Hematopoietic multipotent progenitor cell treated with erythropoietin and hydrocortisone succinate and interleukin-3 and kit ligand, for 6 days (in vitro differentiated cells): ENCODE data around the gene ZNF729.
"Not testable (repeated sequence)": the region's sequence is repeated elsewhere in the genome, so short reads cannot be mapped to it uniquely, and the experiment has no call there.

Experiments used
- DNase-seq: peaks from one replicate; pipeline ENCODE4 v3.0.0-alpha.2; 2015

ZNF729 gene

DNA sequence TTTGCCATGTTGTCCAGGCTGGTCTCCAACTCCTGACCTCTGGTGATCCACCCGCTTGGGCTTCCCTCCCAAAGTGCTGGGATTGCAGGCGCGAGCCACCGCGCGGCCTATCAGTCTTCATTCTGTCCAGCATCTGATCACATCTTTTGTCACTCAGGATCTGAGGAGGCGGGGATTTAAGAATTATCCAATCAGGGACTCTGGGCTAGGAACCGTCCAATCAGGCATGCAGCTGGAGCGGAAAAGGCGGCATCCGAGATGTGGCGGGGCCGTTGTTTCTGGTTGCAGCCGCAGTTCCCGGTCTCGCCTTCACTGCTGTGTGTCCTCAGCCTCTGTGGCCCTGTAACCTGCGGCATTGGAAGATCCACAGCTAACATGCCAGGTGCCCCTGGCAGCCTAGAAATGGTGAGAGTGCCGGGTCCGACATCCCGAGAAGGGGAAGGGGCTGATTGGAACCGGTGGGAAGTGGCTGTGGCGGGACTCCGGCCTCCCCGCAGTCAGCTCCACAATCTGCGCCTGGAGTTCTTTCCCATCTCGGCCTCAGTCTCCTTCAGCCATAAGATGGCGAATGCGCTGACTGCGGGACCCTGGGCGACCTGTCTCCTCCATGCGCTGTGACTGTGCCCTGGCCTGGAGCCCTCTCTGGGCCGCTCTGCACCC lies at the start of gene ZNF729:
TSS of gene ZNF729 (plus strand) at position 291 of the 660 bp plus-strand sequence. CDS start at position 376, 85 bp downstream.
- no peak for DNase-seq

DNA sequence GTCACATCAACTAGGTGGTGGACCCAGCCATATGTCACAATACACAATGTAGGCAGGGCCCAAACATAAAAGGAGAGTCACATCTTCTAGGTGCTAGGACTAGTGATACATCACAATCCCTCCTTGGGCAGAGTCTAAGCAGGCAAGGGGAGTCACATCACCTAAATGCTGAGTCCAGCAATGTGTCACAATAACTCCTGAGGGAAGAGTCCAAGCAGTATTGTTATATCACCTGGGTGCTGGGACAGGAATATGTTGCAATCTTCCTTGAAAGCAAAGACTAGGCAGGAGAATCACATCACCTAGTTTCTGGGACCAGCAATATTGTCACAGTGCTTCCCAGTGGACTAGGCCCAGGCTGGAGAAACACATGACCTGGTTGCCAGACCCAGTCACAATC lies 29.4 kb upstream of the ZNF729 start:
- no peak for DNase-seq

- DNase-seq, result no peak
These were observed 28.9 kb upstream of the ZNF729 start for GRCh38 chr19:22257381-22257780.

GRCh38 chr19:22257916-22258315 lies 28.3 kb upstream of the ZNF729 start:
- DNase-seq, result no peak

DNA sequence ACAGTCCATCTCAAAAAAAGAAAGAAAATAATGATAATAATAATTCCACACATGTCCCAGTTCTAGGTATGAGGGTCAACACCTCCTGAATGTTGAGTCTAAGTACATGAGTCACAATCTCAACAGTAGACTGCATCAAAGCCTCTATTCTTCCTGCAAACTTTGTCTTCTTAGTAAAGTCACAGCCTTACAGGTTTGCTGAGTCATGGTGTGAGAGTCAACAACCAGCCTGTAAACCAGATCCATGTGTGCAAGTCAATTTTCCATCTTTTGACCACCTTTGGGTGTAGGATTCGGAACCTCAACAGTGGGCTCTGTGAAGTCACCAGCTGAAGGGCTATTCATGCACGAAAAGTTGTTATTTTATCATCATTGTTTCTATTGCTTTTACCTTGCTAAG lies 25.7 kb upstream of the ZNF729 start:
- no peak for DNase-seq

- no peak for DNase-seq
These were observed 24.6 kb upstream of the ZNF729 start for GRCh38 chr19:22261596-22261995.

- no peak for DNase-seq
These were observed 23.1 kb upstream of the ZNF729 start for GRCh38 chr19:22263121-22263520.

DNA sequence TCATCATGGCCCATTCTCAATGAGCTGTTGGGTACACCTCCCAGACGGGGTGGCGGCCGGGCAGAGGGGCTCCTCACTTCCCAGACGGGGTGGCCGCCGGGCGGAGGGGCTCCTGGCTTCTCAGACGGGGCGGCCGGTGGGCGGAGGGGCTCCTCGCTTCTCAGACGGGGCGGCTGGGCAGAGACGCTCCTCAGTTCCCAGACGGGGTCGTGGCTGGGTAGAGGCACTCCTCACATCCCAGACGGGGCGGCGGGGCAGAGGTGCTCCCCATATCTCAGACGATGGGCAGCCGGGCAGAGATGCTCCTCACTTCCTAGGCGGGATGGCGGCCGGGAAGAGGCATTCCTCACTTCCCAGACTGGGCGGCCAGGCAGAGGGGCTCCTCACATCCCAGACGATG lies 35.3 kb downstream of the ZNF729 start:
- not testable (repeated sequence) for DNase-seq

GRCh38 chr19:22326219-22326618 lies 40.0 kb downstream of the ZNF729 start:
- DNase-seq, result no peak

GRCh38 chr19:22327321-22327720 lies 41.1 kb downstream of the ZNF729 start:
- no peak for DNase-seq

- DNase-seq, result no peak
These were observed 45.3 kb downstream of the ZNF729 start for GRCh38 chr19:22331521-22331920.

DNA sequence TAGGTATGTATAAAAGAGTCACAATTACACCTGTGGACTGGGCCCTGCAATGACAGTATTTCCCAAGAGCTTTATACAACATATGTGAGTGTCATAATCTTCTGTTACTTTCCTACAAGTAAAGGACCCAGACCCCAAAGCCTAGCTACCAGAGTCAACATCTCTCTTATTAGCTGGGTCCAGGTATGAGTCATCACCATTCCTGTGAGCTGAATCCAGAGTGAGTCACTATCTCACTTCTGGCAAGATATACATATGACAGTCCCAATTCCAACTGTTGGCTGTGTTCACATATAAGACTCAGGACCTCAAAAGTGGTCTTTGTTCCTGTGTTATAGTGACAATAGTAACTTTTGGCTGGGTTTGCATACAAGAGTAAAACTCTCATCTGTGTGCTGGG lies 46.7 kb downstream of the ZNF729 start:
- no peak for DNase-seq

DNA sequence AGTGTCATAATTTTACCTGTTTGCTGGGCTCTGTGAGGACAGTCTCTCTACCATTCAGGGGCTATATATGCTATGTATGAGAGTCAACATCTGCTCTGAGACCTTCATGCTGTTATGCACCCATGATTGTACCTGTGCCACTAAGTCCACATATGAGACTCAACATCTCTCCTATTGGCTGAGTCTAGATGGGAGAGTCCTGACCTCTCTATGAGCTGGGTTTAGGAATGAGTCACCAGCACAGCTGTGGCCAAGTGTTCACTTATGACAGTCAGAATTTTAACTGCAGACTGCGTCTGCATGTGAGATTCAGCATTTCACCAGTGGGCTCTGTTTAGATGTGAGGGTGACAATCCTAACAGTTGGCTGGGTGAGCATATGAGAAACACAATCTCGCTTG lies 49.5 kb downstream of the ZNF729 start:
- no peak for DNase-seq

DNA sequence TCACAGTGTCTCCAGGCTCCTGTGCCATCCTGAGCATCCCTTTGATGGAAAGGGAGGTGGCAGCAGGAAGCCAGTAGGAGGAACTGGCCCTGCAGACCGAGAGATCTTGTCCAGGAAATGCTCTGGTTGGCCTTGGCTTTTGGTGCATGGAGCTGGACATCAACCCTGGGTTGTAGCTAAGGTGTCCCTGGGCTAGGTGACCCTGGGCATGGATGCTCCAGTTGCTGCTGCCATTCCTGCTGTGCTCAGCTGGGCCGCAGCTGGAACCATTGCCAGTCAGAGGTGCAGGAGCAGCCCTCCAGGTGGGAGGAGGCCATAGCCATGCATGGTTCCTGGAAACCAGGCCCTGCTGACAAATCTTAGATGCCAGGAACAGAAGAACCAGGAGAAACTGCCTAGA lies 68.4 kb downstream of the ZNF729 start:
- DNase-seq, result no peak
